ENCODE results near the gene TNPO3. TPM values are rescaled to one million over a fixed set of nuclear protein-coding genes. Genes with fewer than 3 reads are reported as not detected.

Gene TNPO3
- total RNA-seq, 2 experiments from 2014 or later: 47.2 to 47.9 TPM

- no peak for DNase-seq
- Mint-ChIP-seq H3K9me3 (ENCODE audit: insufficient read depth) (no peaks in the 10 kb centered on the region), H3K4me3 (no peak overlapping the region), H3K27ac (no peak overlapping the region), H3K4me1 (ENCODE audit: low read depth) (peaks cover 3% of the 10 kb centered on the region), H3K27me3 (ENCODE audit: low read depth) (peaks cover 36% of the 10 kb centered on the region), H3K36me3 (ENCODE audit: low read depth) (no peaks in the 10 kb centered on the region)
- POLR2A ChIA-PET: interaction anchor here (0.6 kb wide), 1 partner anchor 146 kb away, joined by 3 read pairs; the partner anchor contains the start of gene TNPO3
- CTCF ChIA-PET: interaction anchor here (1.3 to 2.1 kb wide), 2 partner anchors 181 to 183 kb away, joined by 5 to 7 read pairs; no protein-coding TSS in a partner anchor
- no peak for ATAC-seq
Observed at GRCh38 chr7:128908750-128909624, 145.9 kb downstream of the TNPO3 start.

- no peak for ATAC-seq
- Mint-ChIP-seq H3K36me3 (ENCODE audit: low read depth) (no peaks in the 10 kb centered on the region), H3K9me3 (ENCODE audit: insufficient read depth) (no peaks in the 10 kb centered on the region), H3K4me3 (no peak overlapping the region), H3K27me3 (ENCODE audit: low read depth) (peaks cover 34% of the 10 kb centered on the region), H3K4me1 (ENCODE audit: low read depth) (peaks cover 3% of the 10 kb centered on the region), H3K27ac (no peak overlapping the region)
- DNase-seq: no peak
- CTCF ChIA-PET: interaction anchor here (1.6 to 2.0 kb wide), 2 partner anchors 26 to 185 kb away, joined by 4 to 7 read pairs; no protein-coding TSS in a partner anchor
- POLR2A ChIA-PET: no interaction called here
Observed at GRCh38 chr7:128906766-128907559, 147.9 kb downstream of the TNPO3 start.

- ChIA-PET POLR2A (no interaction called here), CTCF (interaction anchor here (1.6 to 2.0 kb wide), 2 partner anchors 27 to 185 kb away, joined by 4 to 7 read pairs; no protein-coding TSS in a partner anchor)
- Mint-ChIP-seq H3K27ac (no peak overlapping the region), H3K4me3 (no peak overlapping the region), H3K9me3 (ENCODE audit: insufficient read depth) (no peaks in the 10 kb centered on the region), H3K36me3 (ENCODE audit: low read depth) (no peaks in the 10 kb centered on the region), H3K27me3 (ENCODE audit: low read depth) (peaks cover 30% of the 10 kb centered on the region), H3K4me1 (ENCODE audit: low read depth) (peaks cover 3% of the 10 kb centered on the region)
- no peak for DNase-seq
- no peak for ATAC-seq
Observed at GRCh38 chr7:128906001-128906765, 148.7 kb downstream of the TNPO3 start.

DNA sequence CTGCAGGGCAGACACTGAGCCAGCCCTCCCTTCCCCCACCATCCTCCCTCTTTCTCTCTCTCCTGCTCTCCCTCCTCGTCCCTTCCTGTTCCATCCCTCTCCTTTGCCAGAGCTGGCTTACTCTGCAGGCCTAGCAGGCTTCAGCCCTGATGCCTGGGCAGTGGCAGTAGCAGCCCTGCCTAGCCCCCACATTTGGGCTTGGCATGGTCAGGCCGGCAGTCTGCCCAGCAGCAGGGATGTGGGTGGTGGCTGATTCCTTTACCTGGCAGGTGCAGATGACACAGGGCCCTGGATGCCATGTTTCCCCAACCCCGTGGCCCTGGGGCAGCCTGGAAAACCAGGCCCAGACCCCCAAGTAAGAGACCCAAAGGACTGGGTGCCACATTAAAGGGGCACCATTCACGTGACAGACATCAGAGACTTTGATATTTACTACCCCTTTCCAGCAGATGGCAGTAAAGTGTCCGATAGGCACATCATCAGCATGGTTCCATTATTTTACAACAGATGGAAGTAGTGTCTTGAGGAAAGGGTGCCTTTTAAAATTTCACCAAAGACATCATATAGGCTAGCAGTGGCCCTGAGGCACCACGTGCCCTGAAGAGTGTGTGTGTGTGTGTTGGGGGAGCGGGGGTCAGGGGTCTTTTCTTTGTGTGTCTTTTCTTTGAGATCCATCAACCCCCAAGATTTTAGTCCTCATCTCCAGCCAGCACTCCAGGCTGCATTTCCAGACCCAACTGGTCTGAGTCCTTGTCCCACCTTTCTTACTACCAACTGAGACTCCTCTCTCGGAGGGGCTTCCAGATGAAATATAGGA lies 150.3 kb downstream of the TNPO3 start:
- Mint-ChIP-seq H3K9me3 (ENCODE audit: insufficient read depth) (no peaks in the 10 kb centered on the region), H3K36me3 (ENCODE audit: low read depth) (no peaks in the 10 kb centered on the region), H3K4me3 (no peak overlapping the region), H3K4me1 (ENCODE audit: low read depth) (peaks cover 3% of the 10 kb centered on the region), H3K27ac (no peak overlapping the region), H3K27me3 (ENCODE audit: low read depth) (peaks cover 19% of the 10 kb centered on the region)
- DNase-seq (peak; percentile 52), ATAC-seq (peak; percentile 72)
- ChIA-PET POLR2A (no interaction called here), CTCF (interaction anchor here (1.1 to 3.4 kb wide), 3 partner anchors 29 to 187 kb away, joined by 3 to 23 read pairs (median 6); no protein-coding TSS in a partner anchor)

Other genes starting within 250 kb of the TNPO3 start
- not detected for gene FLNC, start 224.7 kb downstream of the TNPO3 start, total RNA-seq
- gene ATP6V1F, start 192.3 kb downstream of the TNPO3 start, total RNA-seq: 100 to 1,000 TPM; 130 to 138 TPM
- under 1 TPM in 1 of 2 experiments, not detected in 1; 0.21 TPM for gene KCP, start 144.4 kb downstream of the TNPO3 start, total RNA-seq
- 1 to 10 TPM; 7.4 to 8.0 TPM for gene IRF5, start 117.2 kb downstream of the TNPO3 start, total RNA-seq
- 1 to 10 TPM; 2.7 to 2.8 TPM for gene TSPAN33, start 89.6 kb upstream of the TNPO3 start, total RNA-seq
- gene SMO, start 133.5 kb upstream of the TNPO3 start, total RNA-seq: not detected
- gene AHCYL2, start 169.9 kb upstream of the TNPO3 start, total RNA-seq: 1 to 10 TPM; 7.3 to 7.6 TPM

Measured in activated CD8-positive, alpha-beta T cell treated with anti-CD3 and anti-CD28 coated beads, Interleukin-2, amount 10 ng/mL, durations not matched to agents 7 days and 5 days (primary cell).